ENCODE data around the gene MBTD1. TPM values are rescaled to one million over a fixed set of nuclear protein-coding genes. Genes with fewer than 3 reads are reported as not detected.

MBTD1 gene
- total and polyA plus RNA-seq, 9 of the 15 experiments (the other 6 are each of a cell fraction or from before 2014, with no cell fraction given) = 2.1 to 26.3 (median 13.3) TPM

DNA sequence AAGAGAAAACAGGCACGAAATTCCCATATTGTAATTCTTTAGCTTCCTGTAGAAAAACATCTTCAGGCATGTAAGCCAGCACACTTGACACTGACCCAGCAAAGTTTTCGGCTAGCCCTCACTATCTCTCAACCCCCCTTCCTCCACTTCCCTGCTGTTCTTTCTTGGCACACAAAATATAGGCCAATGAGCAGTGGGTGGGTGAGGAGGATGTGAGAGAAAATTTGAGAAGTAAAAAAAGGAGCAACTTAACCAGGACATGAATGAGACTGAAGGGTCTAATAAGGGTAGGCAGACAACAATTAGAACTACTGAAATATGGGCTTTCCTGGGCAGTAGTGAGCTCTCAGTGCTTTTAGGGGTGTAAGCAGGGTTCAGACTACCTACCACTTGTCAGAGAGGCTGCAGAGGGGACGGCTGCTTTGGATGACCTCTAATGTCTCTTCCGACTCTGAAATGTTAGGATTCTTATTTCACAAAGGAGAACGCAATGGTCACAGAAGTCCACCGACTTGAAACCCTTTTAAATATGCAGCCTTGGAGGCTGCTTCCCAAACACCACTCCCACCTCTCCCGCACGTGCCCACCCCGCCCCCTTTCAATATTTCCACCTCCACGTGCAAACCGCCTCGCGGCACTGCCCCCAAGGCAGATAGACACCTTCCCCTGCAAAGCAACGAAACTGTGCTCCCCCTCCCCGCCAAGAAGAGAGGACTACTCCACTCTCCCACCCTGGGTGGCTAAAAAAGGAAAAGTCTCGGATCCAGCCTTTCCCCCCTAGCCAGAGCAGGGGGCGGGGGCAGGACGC is 889 bp downstream of the MBTD1 start (continued):
- no peak for TF ChIP-seq MYBL2 (IDR thresholded peaks at IDR 0.05; ENCODE audit: low read depth)
- no peak for TF ChIP-seq MYBL2 (CRISPR knock-in tag; IDR thresholded peaks at IDR 0.05; ENCODE audit: borderline replicate concordance)
- no peak for TF ChIP-seq ILK (tag; IDR thresholded peaks at IDR 0.05; ENCODE audit: borderline replicate concordance, low read depth)
- TF ChIP-seq ZNF551 (CRISPR knock-in tag; IDR thresholded peaks at IDR 0.05) = no peak
- no peak for TF ChIP-seq CBX1 (IDR thresholded peaks at IDR 0.05; ENCODE audit: low read depth)
- TF ChIP-seq, protein P1, sequence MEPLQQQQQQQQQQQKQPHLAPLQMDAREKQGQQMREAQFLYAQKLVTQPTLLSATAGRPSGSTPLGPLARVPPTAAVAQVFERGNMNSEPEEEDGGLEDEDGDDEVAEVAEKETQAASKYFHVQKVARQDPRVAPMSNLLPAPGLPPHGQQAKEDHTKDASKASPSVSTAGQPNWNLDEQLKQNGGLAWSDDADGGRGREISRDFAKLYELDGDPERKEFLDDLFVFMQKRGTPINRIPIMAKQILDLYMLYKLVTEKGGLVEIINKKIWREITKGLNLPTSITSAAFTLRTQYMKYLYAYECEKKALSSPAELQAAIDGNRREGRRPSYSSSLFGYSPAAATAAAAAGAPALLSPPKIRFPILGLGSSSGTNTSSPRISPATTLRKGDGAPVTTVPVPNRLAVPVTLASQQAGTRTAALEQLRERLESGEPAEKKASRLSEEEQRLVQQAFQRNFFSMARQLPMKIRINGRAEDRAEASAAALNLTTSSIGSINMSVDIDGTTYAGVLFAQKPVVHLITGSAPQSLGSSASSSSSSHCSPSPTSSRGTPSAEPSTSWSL (CRISPR knock-in tag; IDR thresholded peaks at IDR 0.05; ENCODE audit: borderline replicate concordance) = no peak
- TF ChIP-seq, protein P2, sequence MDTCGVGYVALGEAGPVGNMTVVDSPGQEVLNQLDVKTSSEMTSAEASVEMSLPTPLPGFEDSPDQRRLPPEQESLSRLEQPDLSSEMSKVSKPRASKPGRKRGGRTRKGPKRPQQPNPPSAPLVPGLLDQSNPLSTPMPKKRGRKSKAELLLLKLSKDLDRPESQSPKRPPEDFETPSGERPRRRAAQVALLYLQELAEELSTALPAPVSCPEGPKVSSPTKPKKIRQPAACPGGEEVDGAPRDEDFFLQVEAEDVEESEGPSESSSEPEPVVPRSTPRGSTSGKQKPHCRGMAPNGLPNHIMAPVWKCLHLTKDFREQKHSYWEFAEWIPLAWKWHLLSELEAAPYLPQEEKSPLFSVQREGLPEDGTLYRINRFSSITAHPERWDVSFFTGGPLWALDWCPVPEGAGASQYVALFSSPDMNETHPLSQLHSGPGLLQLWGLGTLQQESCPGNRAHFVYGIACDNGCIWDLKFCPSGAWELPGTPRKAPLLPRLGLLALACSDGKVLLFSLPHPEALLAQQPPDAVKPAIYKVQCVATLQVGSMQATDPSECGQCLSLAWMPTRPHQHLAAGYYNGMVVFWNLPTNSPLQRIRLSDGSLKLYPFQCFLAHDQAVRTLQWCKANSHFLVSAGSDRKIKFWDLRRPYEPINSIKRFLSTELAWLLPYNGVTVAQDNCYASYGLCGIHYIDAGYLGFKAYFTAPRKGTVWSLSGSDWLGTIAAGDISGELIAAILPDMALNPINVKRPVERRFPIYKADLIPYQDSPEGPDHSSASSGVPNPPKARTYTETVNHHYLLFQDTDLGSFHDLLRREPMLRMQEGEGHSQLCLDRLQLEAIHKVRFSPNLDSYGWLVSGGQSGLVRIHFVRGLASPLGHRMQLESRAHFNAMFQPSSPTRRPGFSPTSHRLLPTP (IDR thresholded peaks at IDR 0.05; ENCODE audit: borderline replicate concordance, extremely low read depth, insufficient read length) = no peak
- TF ChIP-seq, protein P3, sequence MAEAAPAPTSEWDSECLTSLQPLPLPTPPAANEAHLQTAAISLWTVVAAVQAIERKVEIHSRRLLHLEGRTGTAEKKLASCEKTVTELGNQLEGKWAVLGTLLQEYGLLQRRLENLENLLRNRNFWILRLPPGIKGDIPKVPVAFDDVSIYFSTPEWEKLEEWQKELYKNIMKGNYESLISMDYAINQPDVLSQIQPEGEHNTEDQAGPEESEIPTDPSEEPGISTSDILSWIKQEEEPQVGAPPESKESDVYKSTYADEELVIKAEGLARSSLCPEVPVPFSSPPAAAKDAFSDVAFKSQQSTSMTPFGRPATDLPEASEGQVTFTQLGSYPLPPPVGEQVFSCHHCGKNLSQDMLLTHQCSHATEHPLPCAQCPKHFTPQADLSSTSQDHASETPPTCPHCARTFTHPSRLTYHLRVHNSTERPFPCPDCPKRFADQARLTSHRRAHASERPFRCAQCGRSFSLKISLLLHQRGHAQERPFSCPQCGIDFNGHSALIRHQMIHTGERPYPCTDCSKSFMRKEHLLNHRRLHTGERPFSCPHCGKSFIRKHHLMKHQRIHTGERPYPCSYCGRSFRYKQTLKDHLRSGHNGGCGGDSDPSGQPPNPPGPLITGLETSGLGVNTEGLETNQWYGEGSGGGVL (CRISPR knock-in tag; IDR thresholded peaks at IDR 0.05) = no peak
- TF ChIP-seq, protein P4, sequence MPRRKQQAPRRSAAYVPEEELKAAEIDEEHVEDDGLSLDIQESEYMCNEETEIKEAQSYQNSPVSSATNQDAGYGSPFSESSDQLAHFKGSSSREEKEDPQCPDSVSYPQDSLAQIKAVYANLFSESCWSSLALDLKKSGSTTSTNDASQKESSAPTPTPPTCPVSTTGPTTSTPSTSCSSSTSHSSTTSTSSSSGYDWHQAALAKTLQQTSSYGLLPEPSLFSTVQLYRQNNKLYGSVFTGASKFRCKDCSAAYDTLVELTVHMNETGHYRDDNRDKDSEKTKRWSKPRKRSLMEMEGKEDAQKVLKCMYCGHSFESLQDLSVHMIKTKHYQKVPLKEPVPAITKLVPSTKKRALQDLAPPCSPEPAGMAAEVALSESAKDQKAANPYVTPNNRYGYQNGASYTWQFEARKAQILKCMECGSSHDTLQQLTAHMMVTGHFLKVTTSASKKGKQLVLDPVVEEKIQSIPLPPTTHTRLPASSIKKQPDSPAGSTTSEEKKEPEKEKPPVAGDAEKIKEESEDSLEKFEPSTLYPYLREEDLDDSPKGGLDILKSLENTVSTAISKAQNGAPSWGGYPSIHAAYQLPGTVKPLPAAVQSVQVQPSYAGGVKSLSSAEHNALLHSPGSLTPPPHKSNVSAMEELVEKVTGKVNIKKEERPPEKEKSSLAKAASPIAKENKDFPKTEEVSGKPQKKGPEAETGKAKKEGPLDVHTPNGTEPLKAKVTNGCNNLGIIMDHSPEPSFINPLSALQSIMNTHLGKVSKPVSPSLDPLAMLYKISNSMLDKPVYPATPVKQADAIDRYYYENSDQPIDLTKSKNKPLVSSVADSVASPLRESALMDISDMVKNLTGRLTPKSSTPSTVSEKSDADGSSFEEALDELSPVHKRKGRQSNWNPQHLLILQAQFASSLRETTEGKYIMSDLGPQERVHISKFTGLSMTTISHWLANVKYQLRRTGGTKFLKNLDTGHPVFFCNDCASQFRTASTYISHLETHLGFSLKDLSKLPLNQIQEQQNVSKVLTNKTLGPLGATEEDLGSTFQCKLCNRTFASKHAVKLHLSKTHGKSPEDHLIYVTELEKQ (CRISPR knock-in tag; IDR thresholded peaks at IDR 0.05) = no peak
- TF ChIP-seq, protein P5, sequence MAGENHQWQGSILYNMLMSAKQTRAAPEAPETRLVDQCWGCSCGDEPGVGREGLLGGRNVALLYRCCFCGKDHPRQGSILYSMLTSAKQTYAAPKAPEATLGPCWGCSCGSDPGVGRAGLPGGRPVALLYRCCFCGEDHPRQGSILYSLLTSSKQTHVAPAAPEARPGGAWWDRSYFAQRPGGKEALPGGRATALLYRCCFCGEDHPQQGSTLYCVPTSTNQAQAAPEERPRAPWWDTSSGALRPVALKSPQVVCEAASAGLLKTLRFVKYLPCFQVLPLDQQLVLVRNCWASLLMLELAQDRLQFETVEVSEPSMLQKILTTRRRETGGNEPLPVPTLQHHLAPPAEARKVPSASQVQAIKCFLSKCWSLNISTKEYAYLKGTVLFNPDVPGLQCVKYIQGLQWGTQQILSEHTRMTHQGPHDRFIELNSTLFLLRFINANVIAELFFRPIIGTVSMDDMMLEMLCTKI (IDR thresholded peaks at IDR 0.05; ENCODE audit: partially characterized antibody) = no peak
- TF ChIP-seq TEAD2 (tag; IDR thresholded peaks at IDR 0.05) = no peak
- TF ChIP-seq MIER1 (IDR thresholded peaks at IDR 0.05; ENCODE audit: low read depth) = no peak
- no peak for TF ChIP-seq EP300 (IDR thresholded peaks at IDR 0.05; ENCODE audit: low read length)
- TF ChIP-seq POLR3G (IDR thresholded peaks at IDR 0.05; ENCODE audit: extremely low read depth, insufficient read length, insufficient replicate concordance) = no peak
